Astrocyte (in vitro differentiated cells and primary cell): ENCODE data around the gene ISCU. TPM values are rescaled to one million over a fixed set of nuclear protein-coding genes. Genes with fewer than 3 reads are reported as not detected.

Source experiments
- DNase-seq: peaks from one replicate; pipeline ENCODE4 v3.0.0-alpha.2; 2010; ENCODE audit warnings: low read depth
- FAIRE-seq: peaks from 2 replicates; lab custom pipeline; 2011; peaks lifted over from hg19 to GRCh38; lab: Jason Lieb, UNC
- H2AFZ ChIP-seq: 2 replicates; pipeline ENCODE4 v1.6.0; 2012; ENCODE audit warnings: low read depth, low read length, inconsistent platforms
- H3K27ac ChIP-seq: 2 replicates; pipeline ENCODE4 v1.5.1; 2011; ENCODE audit warnings: low read depth, low read length, inconsistent platforms
- H3K27me3 ChIP-seq: 2 replicates; pipeline ENCODE4 v1.6.0; 2011; ENCODE audit warnings: low read length, inconsistent platforms; ENCODE audit not compliant: insufficient read depth
- H3K36me3 ChIP-seq: 2 replicates; pipeline ENCODE4 v1.5.1; 2011; ENCODE audit warnings: low read length, inconsistent platforms; ENCODE audit not compliant: insufficient read depth
- H3K4me1 ChIP-seq: 2 replicates; pipeline ENCODE4 v1.5.1; 2011; ENCODE audit warnings: low read length, inconsistent platforms; ENCODE audit not compliant: insufficient read depth
- H3K4me2 ChIP-seq: 2 replicates; pipeline ENCODE4 v1.6.0; 2012; ENCODE audit warnings: low read length, inconsistent platforms
- H3K4me3 ChIP-seq: 2 replicates; pipeline ENCODE4 v1.5.1; 2011; ENCODE audit warnings: low read depth, mild to moderate bottlenecking, low read length, inconsistent platforms; ENCODE audit not compliant: insufficient read depth
- H3K79me2 ChIP-seq: 2 replicates; pipeline ENCODE4 v1.6.0; 2012; ENCODE audit warnings: mild to moderate bottlenecking, low read length, inconsistent platforms; ENCODE audit not compliant: insufficient read depth
- H3K9ac ChIP-seq: 2 replicates; pipeline ENCODE4 v1.6.0; 2012; ENCODE audit warnings: mild to moderate bottlenecking, low read length, inconsistent platforms
- H3K9me3 ChIP-seq: 2 replicates; pipeline ENCODE4 v1.5.1; 2012; ENCODE audit warnings: low read depth, mild to moderate bottlenecking, low read length, inconsistent platforms; ENCODE audit not compliant: insufficient read depth
- H4K20me1 ChIP-seq: 2 replicates; pipeline ENCODE4 v1.6.0; 2012; ENCODE audit warnings: low read length, inconsistent platforms; ENCODE audit not compliant: insufficient read depth
- H3K27ac Mint-ChIP-seq: one replicate; pipeline ENCODE4 v1.8.0; 2021; ENCODE audit warnings: mild to moderate bottlenecking, mixed read lengths; ENCODE audit not compliant: unreplicated experiment
- H3K27me3 Mint-ChIP-seq: one replicate; pipeline ENCODE4 v1.8.0; 2021; ENCODE audit warnings: low read depth, mixed read lengths; ENCODE audit not compliant: unreplicated experiment
- H3K36me3 Mint-ChIP-seq: one replicate; pipeline ENCODE4 v1.8.0; 2021; ENCODE audit warnings: low read depth, mixed read lengths; ENCODE audit not compliant: unreplicated experiment
- H3K4me1 Mint-ChIP-seq: one replicate; pipeline ENCODE4 v1.8.0; 2021; ENCODE audit warnings: low read depth, mixed read lengths; ENCODE audit not compliant: unreplicated experiment
- H3K4me3 Mint-ChIP-seq: one replicate; pipeline ENCODE4 v1.8.0; 2021; ENCODE audit warnings: mild to moderate bottlenecking, moderate library complexity, mixed read lengths; ENCODE audit not compliant: unreplicated experiment
- H3K9me3 Mint-ChIP-seq: one replicate; pipeline ENCODE4 v1.8.0; 2021; ENCODE audit warnings: mild to moderate bottlenecking, mixed read lengths; ENCODE audit not compliant: unreplicated experiment
- CTCF ChIP-seq: IDR thresholded peaks from 2 replicates; pipeline ENCODE4 v1.5.1; 2011; ENCODE audit warnings: low read depth, mild to moderate bottlenecking, inconsistent platforms, low read length, moderate library complexity; ENCODE audit not compliant: insufficient read depth
- EZH2 ChIP-seq: IDR thresholded peaks from 2 replicates; pipeline ENCODE4 v1.6.1; 2012; ENCODE audit warnings: mild to moderate bottlenecking, low read length, inconsistent platforms; ENCODE audit not compliant: insufficient read depth
- total RNA-seq: library from RNA; stranded (reverse); gene quantifications from 2 replicates; pipeline ENCODE4 v1.2.1, GENCODE V29; 2021

Gene ISCU
- total RNA-seq, 1 donor from 2014 or later = 124 TPM

GRCh38 chr12:108543652-108544051 is 18.7 kb upstream of the ISCU start:
- H3K4me1 Mint-ChIP-seq = peaks cover 5% of the 10 kb centered on the region
- H3K36me3 Mint-ChIP-seq = peaks cover 22% of the 10 kb centered on the region
- Histone ChIP-seq H3K4me3 (no peak overlapping the region), H3K9ac (no peak overlapping the region), H3K4me1 (no peaks in the 10 kb centered on the region), H3K79me2 (peaks cover 56% of the 10 kb centered on the region), H4K20me1 (peaks cover 62% of the 10 kb centered on the region), H3K36me3 (peaks cover 54% of the 10 kb centered on the region), H3K4me2 (no peak overlapping the region), H3K27ac (no peak overlapping the region), H3K9me3 (no peaks in the 10 kb centered on the region), H3K27me3 (no peaks in the 10 kb centered on the region), H2AFZ (no peak overlapping the region)
- H3K27me3 Mint-ChIP-seq = no peaks in the 10 kb centered on the region
- TF ChIP-seq EZH2 (no peak), CTCF (no peak)
- no peak for FAIRE-seq
- H3K4me3 Mint-ChIP-seq = no peak overlapping the region
- H3K27ac Mint-ChIP-seq = peak overlapping the region; percentile 26
- DNase-seq = no peak
- H3K9me3 Mint-ChIP-seq = no peaks in the 10 kb centered on the region

GRCh38 chr12:108547686-108548085 is 14.7 kb upstream of the ISCU start:
- Histone ChIP-seq H3K9ac (no peak overlapping the region), H2AFZ (no peak overlapping the region), H3K4me1 (no peaks in the 10 kb centered on the region), H3K36me3 (peaks cover 46% of the 10 kb centered on the region), H3K79me2 (peaks cover 61% of the 10 kb centered on the region), H3K9me3 (no peaks in the 10 kb centered on the region), H3K27me3 (no peaks in the 10 kb centered on the region), H4K20me1 (peaks cover 73% of the 10 kb centered on the region), H3K4me2 (no peak overlapping the region), H3K4me3 (no peak overlapping the region), H3K27ac (no peak overlapping the region)
- no peaks in the 10 kb centered on the region for H3K27me3 Mint-ChIP-seq
- H3K36me3 Mint-ChIP-seq = peaks cover 21% of the 10 kb centered on the region
- DNase-seq (no peak), FAIRE-seq (no peak)
- no peak overlapping the region for H3K27ac Mint-ChIP-seq
- peaks cover 12% of the 10 kb centered on the region for H3K4me1 Mint-ChIP-seq
- no peaks in the 10 kb centered on the region for H3K9me3 Mint-ChIP-seq
- TF ChIP-seq CTCF (no peak), EZH2 (no peak)
- no peak overlapping the region for H3K4me3 Mint-ChIP-seq

- Histone ChIP-seq H3K9me3 (no peaks in the 10 kb centered on the region), H3K4me2 (no peak overlapping the region), H3K27ac (no peak overlapping the region), H3K79me2 (peaks cover 62% of the 10 kb centered on the region), H3K36me3 (peaks cover 33% of the 10 kb centered on the region), H3K4me1 (no peaks in the 10 kb centered on the region), H3K27me3 (no peaks in the 10 kb centered on the region), H3K9ac (no peak overlapping the region), H4K20me1 (peaks cover 72% of the 10 kb centered on the region), H3K4me3 (no peak overlapping the region), H2AFZ (no peak overlapping the region)
- no peaks in the 10 kb centered on the region for H3K27me3 Mint-ChIP-seq
- TF ChIP-seq EZH2 (no peak), CTCF (no peak)
- no peaks in the 10 kb centered on the region for H3K9me3 Mint-ChIP-seq
- peaks cover 13% of the 10 kb centered on the region for H3K36me3 Mint-ChIP-seq
- H3K4me3 Mint-ChIP-seq = no peak overlapping the region
- no peak for FAIRE-seq
- H3K4me1 Mint-ChIP-seq = peaks cover 16% of the 10 kb centered on the region
- no peak overlapping the region for H3K27ac Mint-ChIP-seq
- no peak for DNase-seq
These were observed 13.4 kb upstream of the ISCU start for GRCh38 chr12:108548954-108549521.
